Immature natural killer cell (primary cell): ENCODE results near the gene HBS1L. TPM values are rescaled to one million over a fixed set of nuclear protein-coding genes. Genes with fewer than 3 reads are reported as not detected.

Experiments
- polyA plus RNA-seq, 3 donors: library from polyadenylated mRNA; unstranded; fragments of 300-500 nt; fragmentation: Illumina TruSeq; gene quantifications; one replicate each; pipeline ENCODE4 v1.2.3, GENCODE V29; 2021

Gene HBS1L
- polyA plus RNA-seq, 3 donors from 2014 or later = 29.0 to 38.7 (median 32.4) TPM

Other genes with a start within 250 kb of the HBS1L start
- gene ALDH8A1, start 104.7 kb downstream of the HBS1L start, polyA plus RNA-seq = under 1 TPM in 1 of 3 donors, not detected in 2; 0.10 TPM
- under 1 TPM in 1 of 3 donors, not detected in 2; 0.24 TPM for gene MYB, start 126.5 kb upstream of the HBS1L start, polyA plus RNA-seq